Stimulated activated CD4-positive, alpha-beta T cell treated with anti-CD3 and anti-CD28 coated beads, Interleukin-2, amount 100 ng/mL, for 48 hours (primary cell): ENCODE results near the gene TMEM150C.
"Not testable (repeated sequence)": the region's sequence is repeated elsewhere in the genome, so short reads cannot be mapped to it uniquely, and the experiment has no call there.

Experiments used
- DNase-seq, 2 donors: peaks; one replicate each; pipeline ENCODE4 v3.0.0-alpha.2; 2020

TMEM150C gene

GRCh38 chr4:82567444-82567843, 5.7 kb upstream of the TMEM150C start:
- DNase-seq = no peak

GRCh38 chr4:82562564-82562854, 721 bp upstream of the TMEM150C start:
- no peak for DNase-seq

GRCh38 chr4:82560853-82561785, 669 bp downstream of the TMEM150C start:
- no peak for DNase-seq

GRCh38 chr4:82559735-82560120, 2.1 kb downstream of the TMEM150C start:
- DNase-seq = no peak

GRCh38 chr4:82559090-82559734, 2.6 kb downstream of the TMEM150C start:
- DNase-seq = not testable (repeated sequence)

GRCh38 chr4:82555276-82555675, 6.5 kb downstream of the TMEM150C start:
- no peak for DNase-seq

- DNase-seq = no peak
These were observed 8.8 kb downstream of the TMEM150C start for GRCh38 chr4:82553020-82553419.

- DNase-seq = no peak
These were observed 10.1 kb downstream of the TMEM150C start for GRCh38 chr4:82551734-82552133.

GRCh38 chr4:82547850-82548249, 13.9 kb downstream of the TMEM150C start:
- DNase-seq = not testable (repeated sequence)

- DNase-seq = no peak
These were observed 18.7 kb downstream of the TMEM150C start for GRCh38 chr4:82543131-82543530.

- DNase-seq = no peak
These were observed 19.1 kb downstream of the TMEM150C start for GRCh38 chr4:82542642-82543041.

GRCh38 chr4:82529322-82529721, 32.5 kb downstream of the TMEM150C start:
- DNase-seq = no peak

- no peak for DNase-seq
These were observed 32.9 kb downstream of the TMEM150C start for GRCh38 chr4:82528868-82529267.

GRCh38 chr4:82528074-82528473, 33.7 kb downstream of the TMEM150C start:
- DNase-seq = no peak

GRCh38 chr4:82525307-82525911, 36.4 kb downstream of the TMEM150C start:
- no peak for DNase-seq

GRCh38 chr4:82524570-82525152, 37.1 kb downstream of the TMEM150C start:
- DNase-seq = no peak

GRCh38 chr4:82523179-82523578, 38.6 kb downstream of the TMEM150C start:
- DNase-seq = no peak

- DNase-seq = no peak
These were observed 39.3 kb downstream of the TMEM150C start for GRCh38 chr4:82522472-82522871.

GRCh38 chr4:82521283-82521682, 40.5 kb downstream of the TMEM150C start:
- no peak for DNase-seq

- no peak for DNase-seq
These were observed 42.0 kb downstream of the TMEM150C start for GRCh38 chr4:82519776-82520175.

GRCh38 chr4:82519072-82519471, 42.7 kb downstream of the TMEM150C start:
- DNase-seq = no peak

GRCh38 chr4:82517043-82517442, 44.7 kb downstream of the TMEM150C start:
- DNase-seq = no peak

- no peak for DNase-seq
These were observed 46.1 kb downstream of the TMEM150C start for GRCh38 chr4:82515705-82516104.

- DNase-seq = no peak
These were observed 48.4 kb downstream of the TMEM150C start for GRCh38 chr4:82513382-82513781.
